Chondrocyte (in vitro differentiated cells): ENCODE measurements around the gene COL4A5. TPM values are rescaled to one million over a fixed set of nuclear protein-coding genes. Genes with fewer than 3 reads are reported as not detected.
"Not testable (repeated sequence)": the region's sequence is repeated elsewhere in the genome, so short reads cannot be mapped to it uniquely, and the experiment has no call there.

Source experiments
- DNase-seq: peaks from one replicate; pipeline ENCODE4 v3.0.0; 2021; ENCODE audit warnings: mixed read lengths, low spot score
- H3K27ac Mint-ChIP-seq: one replicate; pipeline ENCODE4 v1.8.0; 2021; ENCODE audit warnings: mild to moderate bottlenecking, moderate library complexity, mixed read lengths; ENCODE audit not compliant: unreplicated experiment
- H3K27me3 Mint-ChIP-seq: 2 replicates; pipeline ENCODE4 v1.8.0; 2021; ENCODE audit warnings: low read depth, mixed read lengths
- H3K36me3 Mint-ChIP-seq: 2 replicates; pipeline ENCODE4 v1.8.0; 2021; ENCODE audit warnings: low read depth, mixed read lengths
- H3K4me1 Mint-ChIP-seq: 2 replicates; pipeline ENCODE4 v1.8.0; 2021; ENCODE audit warnings: low read depth, mild to moderate bottlenecking, mixed read lengths
- H3K4me3 Mint-ChIP-seq: one replicate; pipeline ENCODE4 v1.8.0; 2021; ENCODE audit warnings: mild to moderate bottlenecking, moderate library complexity, mixed read lengths; ENCODE audit not compliant: unreplicated experiment
- H3K9me3 Mint-ChIP-seq: 2 replicates; pipeline ENCODE4 v1.8.0; 2021; ENCODE audit warnings: low read depth, mixed read lengths
- long read RNA-seq: library from polyadenylated mRNA; stranded (forward); transcript quantifications from one replicate; pipeline ENCODE4 v2.0.0, GENCODE V29; 2021
- total RNA-seq: library from RNA; stranded (reverse); gene quantifications from 3 replicates; pipeline ENCODE4 v1.2.1, GENCODE V29; 2021
- TF ChIP-seq, protein P1 (sequence below): fragments of 200-600 bp; sonication (generic); IDR thresholded peaks from 2 replicates; pipeline ENCODE4 v1.5.0; 2021; ENCODE audit warnings: antibody characterized with exemption, mild to moderate bottlenecking, moderate library complexity

COL4A5 gene
- total RNA-seq, result 210 to 273 TPM (median 211 TPM) in 3 replicates
- long read RNA-seq, full-length matches to known transcripts, result 114 of 198 reads
- long read RNA-seq, partial matches to known transcripts, result 59 of 198 reads
- long read RNA-seq, other reads (novel, unspliced or antisense), result 25 of 198 reads

GRCh38 chrX:108439426-108439942, at the start of gene COL4A5:
COL4A5 (plus strand) TSS chrX:108439838; CDS start chrX:108440126, 288 bp downstream.
- no peak for DNase-seq
- H3K36me3 Mint-ChIP-seq, result no peaks in the 10 kb centered on the region
- H3K9me3 Mint-ChIP-seq, result no peaks in the 10 kb centered on the region
- peaks cover 57% of the 10 kb centered on the region for H3K4me1 Mint-ChIP-seq
- peak within 1 kb of the TSS; percentile 91 for H3K27ac Mint-ChIP-seq
- H3K4me3 Mint-ChIP-seq, result peak within 1 kb of the TSS; percentile 90
- no peaks in the 10 kb centered on the region for H3K27me3 Mint-ChIP-seq
- TF ChIP-seq, protein P1, sequence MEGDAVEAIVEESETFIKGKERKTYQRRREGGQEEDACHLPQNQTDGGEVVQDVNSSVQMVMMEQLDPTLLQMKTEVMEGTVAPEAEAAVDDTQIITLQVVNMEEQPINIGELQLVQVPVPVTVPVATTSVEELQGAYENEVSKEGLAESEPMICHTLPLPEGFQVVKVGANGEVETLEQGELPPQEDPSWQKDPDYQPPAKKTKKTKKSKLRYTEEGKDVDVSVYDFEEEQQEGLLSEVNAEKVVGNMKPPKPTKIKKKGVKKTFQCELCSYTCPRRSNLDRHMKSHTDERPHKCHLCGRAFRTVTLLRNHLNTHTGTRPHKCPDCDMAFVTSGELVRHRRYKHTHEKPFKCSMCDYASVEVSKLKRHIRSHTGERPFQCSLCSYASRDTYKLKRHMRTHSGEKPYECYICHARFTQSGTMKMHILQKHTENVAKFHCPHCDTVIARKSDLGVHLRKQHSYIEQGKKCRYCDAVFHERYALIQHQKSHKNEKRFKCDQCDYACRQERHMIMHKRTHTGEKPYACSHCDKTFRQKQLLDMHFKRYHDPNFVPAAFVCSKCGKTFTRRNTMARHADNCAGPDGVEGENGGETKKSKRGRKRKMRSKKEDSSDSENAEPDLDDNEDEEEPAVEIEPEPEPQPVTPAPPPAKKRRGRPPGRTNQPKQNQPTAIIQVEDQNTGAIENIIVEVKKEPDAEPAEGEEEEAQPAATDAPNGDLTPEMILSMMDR, result no peak

DNA sequence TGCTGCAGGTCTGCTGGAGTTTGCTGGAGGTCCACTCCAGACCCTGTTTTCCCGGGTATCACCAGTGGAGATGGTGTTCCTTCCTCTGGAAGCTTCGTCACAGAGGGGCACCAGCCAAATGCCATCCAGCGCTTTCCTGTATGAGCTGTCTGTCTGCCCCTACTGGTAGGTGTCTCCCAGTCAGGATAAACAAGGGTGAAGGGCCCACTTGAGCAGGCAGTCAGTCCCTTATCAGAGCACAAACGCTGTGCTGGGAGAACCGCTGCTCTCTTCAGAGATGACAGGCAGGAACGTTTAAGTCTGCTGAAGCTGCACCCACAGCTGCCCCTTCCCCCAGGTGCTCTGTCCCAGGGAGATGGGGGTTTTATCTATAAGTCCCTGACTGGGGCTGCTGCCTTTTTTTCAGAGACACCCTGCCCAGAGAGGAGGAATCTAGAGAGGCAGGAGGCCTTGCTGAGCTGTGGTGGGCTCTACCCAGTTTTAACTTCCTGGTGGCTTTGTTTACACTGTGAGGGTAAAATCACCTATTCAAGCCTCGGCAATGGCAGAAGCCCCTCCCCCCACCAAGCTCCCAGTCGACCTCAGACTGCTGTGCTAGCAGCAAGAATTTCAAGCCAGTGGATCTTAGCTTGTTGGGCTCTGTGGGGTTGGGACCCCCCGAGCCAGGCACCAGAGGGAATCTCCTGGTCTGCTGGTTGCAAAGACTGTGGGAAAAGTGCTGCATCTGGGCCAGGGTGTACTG, 48.5 kb upstream of the COL4A5 start:
- not testable (repeated sequence) for H3K27me3 Mint-ChIP-seq, H3K4me3 Mint-ChIP-seq, DNase-seq, H3K4me1 Mint-ChIP-seq, H3K36me3 Mint-ChIP-seq, H3K27ac Mint-ChIP-seq
- H3K9me3 Mint-ChIP-seq, result peaks cover 18% of the 10 kb centered on the region

GRCh38 chrX:108396188-108396891, 43.3 kb upstream of the COL4A5 start:
- Mint-ChIP-seq H3K4me3 (no peak overlapping the region), H3K27me3 (no peaks in the 10 kb centered on the region), H3K27ac (no peak overlapping the region), H3K9me3 (no peaks in the 10 kb centered on the region), H3K36me3 (no peaks in the 10 kb centered on the region), H3K4me1 (peaks cover 43% of the 10 kb centered on the region)
- TF ChIP-seq, protein P1, result no peak
- DNase-seq, result no peak

DNA sequence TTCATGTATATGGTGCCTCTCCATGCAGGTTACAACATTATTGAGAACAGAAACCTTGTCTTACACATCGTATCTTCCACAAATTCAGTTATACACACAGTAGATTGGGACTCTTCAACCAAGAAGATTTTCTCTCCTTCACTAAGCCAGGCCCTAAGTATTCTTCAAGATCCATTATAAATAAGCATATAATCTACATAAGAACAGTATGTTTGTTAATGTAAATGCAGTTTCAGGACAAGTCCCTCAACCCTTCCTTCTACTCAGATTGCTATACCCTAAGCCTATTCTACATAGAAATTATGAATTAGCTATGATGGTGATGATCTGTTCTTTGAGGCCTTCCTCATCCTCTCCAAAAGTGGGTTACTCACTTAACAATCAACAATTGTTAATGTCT, 42.7 kb upstream of the COL4A5 start:
- H3K36me3 Mint-ChIP-seq, result no peaks in the 10 kb centered on the region
- no peaks in the 10 kb centered on the region for H3K9me3 Mint-ChIP-seq
- no peak for DNase-seq
- no peak overlapping the region for H3K4me3 Mint-ChIP-seq
- H3K27me3 Mint-ChIP-seq, result no peaks in the 10 kb centered on the region
- peaks cover 48% of the 10 kb centered on the region for H3K4me1 Mint-ChIP-seq
- H3K27ac Mint-ChIP-seq, result no peak overlapping the region
- TF ChIP-seq, protein P1, result no peak

DNA sequence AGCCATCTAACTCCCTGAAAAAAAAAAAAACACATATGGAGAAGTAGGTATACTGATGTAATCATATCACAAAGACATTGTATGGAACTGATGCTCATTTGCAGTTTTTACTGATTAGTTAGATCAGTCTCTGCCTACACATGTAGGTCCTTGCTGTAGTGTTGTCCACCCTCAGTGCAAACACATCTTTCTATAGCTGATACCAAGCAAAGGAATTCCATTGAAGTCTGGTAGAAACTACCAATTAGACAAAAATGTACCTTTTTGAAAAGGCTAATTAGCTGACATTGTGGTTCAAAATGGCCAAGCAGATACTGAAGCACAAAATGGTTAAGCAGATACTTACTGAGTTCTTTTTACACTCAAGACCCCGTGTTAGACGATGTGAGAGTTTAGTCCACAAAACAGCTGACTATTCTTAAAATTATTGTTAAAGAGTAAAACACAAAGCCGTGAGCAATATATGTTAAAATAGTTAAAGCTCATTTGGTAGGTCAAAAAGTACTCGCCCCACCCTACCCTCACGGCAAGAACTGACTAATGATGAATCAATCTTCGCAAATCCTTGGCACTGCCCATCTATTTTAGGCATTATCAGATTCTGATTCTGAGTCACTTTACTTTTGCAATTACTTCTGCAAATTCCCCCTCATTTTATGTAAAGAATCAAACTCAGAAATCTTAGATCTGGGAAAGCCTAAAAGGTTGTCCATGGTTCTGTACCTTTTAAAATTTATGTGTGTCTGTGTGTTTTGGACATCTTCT, 41.8 kb upstream of the COL4A5 start:
- Mint-ChIP-seq H3K36me3 (no peaks in the 10 kb centered on the region), H3K27ac (no peak overlapping the region), H3K4me3 (no peak overlapping the region), H3K27me3 (no peaks in the 10 kb centered on the region), H3K4me1 (peaks cover 48% of the 10 kb centered on the region), H3K9me3 (no peaks in the 10 kb centered on the region)
- no peak for DNase-seq
- TF ChIP-seq, protein P1, result no peak
